Peyer's patch (tissue), 4 donors: ENCODE measurements around the gene WT1.

Experiments
- CTCF ChIP-seq, 6 experiments: fragments of 450-650 bp in 4 of 6; fragments of 200-600 bp in 2 of 6; sonication (generic) in 1 of 6; IDR thresholded peaks; one replicate each; pipeline ENCODE4 v1.5.1; 2017 to 2019; ENCODE audit warnings: antibody characterized with exemption in 6 of 6, mild to moderate bottlenecking in 3 of 6, moderate library complexity in 1 of 6
- POLR2A ChIP-seq, 2 donors: fragments of 450-650 bp; IDR thresholded peaks; one replicate each; pipeline ENCODE4 v1.5.1; 2017; ENCODE audit warnings: antibody characterized with exemption in 2 of 2, mild to moderate bottlenecking in 2 of 2, moderate library complexity in 2 of 2

DNA sequence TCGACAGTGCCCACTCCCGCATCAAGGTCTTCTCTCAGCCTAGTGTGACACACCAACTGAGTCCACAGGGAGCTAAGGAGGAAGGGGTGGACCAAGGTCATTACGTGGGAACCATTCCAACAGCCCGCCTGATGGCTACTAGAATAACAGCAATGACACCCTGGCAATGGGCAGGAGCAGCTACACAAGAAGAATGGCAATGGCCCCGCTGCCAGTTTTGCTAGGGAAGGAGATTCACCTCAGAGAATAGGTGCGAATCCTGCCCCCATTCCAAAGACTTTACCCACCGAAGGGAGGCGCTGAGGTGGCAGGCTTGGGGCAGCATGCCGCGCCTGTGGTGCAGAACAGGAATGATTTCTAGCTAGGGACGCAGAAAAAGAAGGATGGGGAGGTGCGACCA is 9.1 kb downstream of the WT1 start:
- TF ChIP-seq CTCF (IDR thresholded peaks at IDR 0.05), result no peak
- no peak for TF ChIP-seq POLR2A (IDR thresholded peaks at IDR 0.05)
